HG03442 (cell line): ENCODE results near the gene ITGB2.

Experiments
- ATAC-seq: cut with Tn5 transposase; IDR thresholded peaks from one replicate; pipeline ENCODE4 v1.9.1; 2021; ENCODE audit warnings: mild to moderate bottlenecking, moderate library complexity; ENCODE audit not compliant: unreplicated experiment

ITGB2 gene

GRCh38 chr21:44850905-44851657 is 69.6 kb downstream of the ITGB2 start:
- no peak for ATAC-seq

DNA sequence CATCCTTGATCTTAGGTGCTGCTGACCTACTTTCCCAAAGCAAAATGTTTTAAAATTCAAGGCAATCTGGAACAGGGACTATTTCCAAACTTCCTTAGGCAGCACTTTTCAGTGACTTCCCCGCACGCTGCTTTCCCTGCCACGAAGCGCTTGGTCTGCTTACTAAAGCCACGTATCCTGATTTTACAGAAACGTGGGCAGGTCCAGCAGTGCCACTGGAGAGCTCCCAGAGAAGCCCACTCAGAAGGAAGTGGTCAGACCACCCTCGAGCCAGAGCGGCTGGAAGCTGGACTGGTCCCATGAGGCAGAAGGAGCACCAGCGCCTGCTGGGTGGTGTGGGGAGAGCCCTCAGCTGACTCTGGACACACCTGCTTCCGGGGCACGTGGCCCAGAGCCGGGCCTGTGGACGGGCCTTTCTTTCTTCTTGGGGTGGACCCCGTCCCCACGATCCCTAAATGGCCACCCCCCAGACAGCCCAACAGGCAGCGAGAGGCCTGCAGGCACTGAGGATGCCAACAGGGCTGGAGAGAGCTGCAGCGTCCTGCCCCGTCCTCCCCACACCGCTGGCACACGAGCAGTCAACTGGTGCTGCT is 70.4 kb downstream of the ITGB2 start:
- no peak for ATAC-seq

- ATAC-seq: no peak
These were observed 71.0 kb downstream of the ITGB2 start for GRCh38 chr21:44849616-44850130.

DNA sequence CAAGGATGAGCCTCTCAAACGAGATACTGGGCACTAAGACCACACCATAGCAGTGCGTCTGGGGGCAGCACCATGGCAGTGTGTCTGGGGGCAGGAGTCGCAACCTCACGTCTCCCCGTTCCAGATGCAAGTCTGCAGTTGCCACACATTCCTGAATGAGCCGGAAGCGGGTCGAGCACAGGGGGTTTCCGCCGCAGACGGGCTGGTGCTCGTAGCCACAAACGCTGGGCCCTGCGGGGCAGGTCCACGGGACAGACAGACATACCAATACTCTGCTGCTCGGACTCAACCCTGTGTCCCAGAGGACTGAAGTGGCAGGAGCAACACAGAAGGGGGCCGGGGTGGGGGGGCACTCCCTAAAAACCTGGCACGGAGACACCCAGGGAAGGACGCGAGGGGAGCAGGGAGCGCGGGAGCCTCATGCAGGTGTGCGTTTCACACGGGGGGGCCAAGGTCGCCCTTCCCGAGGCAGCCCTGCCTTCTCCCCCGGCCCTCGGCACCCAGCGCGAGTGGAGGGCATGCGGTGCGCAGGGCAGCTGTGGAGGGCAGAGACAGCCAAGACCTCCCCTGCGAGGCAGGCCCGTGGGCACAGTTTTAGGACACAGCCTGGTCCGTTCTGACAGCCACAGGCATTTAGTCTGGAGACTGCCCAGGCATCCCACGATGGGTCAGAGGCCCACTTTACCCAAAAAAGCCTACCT is 71.7 kb downstream of the ITGB2 start:
- no peak for ATAC-seq

DNA sequence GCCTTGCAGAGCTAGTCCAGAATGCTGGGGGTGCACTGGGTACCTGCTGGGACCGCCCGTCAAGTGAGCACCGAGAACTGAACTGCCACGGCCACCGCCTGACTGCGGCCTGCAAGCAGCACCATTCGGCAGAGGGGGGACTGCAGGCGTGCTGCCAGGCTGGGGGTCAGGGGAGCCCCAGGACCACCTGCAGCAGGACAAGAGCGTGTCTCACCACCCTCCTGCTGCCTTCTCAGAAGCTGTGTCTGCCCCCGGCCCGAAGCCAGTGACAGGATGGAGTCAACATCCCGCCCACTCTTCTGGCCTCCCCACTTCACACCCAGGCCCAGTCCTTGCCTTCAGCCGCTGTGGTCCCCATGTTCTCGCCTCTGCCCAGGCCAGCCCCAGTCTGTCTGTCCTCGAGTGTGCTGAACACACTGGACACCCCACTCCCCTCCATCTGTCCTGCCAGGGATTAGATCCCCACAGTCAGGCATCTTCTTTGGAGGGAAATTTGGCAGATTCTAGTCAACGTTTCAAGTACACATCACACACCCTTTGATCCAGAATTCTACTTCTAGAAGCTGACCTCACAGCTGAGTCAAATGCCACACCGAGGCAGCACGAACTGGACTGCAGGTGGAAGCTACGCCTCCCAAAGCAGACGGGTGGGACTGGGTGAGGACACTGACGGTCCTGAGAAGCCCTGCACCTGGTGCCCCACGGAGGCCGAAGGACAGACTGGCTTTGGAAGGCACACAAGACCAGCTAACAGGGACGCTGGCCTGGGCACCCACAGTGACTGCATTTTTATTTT is 73.2 kb downstream of the ITGB2 start:
- no peak for ATAC-seq

GRCh38 chr21:44846485-44847260 is 74.0 kb downstream of the ITGB2 start:
- no peak for ATAC-seq

- no peak for ATAC-seq
These were observed 74.5 kb downstream of the ITGB2 start for GRCh38 chr21:44846224-44846484.

DNA sequence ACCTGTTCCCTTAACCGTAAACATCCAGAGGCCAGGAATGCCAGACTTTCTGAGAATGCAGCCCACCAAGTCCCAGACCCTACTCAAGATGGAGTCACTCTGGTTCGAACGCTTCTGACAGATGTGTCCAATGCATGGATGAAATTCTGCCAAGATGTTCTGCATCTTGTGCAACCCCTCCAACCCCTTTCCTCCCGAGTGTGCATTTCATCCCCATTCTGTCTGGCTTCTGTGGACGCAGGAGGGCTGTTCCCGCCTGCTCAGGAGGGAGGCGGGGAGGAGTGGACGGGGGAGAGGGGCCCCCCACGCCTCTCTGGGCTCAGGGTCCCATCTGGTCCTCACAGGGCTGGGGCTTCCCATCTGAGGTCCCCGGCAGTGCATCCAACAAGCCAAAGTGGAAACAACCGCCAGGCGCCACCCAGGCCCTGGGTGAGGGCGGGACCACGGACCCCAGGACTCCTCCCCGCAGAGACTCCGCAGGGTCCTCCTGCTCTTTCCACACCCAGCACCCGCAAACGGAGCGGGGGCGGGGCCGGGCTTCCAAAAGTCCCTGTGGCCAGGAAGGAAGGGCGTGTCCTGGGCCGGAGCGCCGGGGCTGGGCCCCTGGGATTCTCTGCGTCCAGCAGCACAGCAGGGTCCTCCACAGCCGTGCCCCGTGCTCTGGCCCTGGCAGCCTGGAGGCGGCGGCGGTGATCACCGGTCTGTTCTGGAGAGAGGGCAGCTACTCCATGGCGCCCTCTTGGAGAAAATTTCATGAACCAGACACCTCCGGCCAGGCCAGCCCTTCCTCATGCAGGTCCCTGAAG is 75.1 kb downstream of the ITGB2 start:
- no peak for ATAC-seq

DNA sequence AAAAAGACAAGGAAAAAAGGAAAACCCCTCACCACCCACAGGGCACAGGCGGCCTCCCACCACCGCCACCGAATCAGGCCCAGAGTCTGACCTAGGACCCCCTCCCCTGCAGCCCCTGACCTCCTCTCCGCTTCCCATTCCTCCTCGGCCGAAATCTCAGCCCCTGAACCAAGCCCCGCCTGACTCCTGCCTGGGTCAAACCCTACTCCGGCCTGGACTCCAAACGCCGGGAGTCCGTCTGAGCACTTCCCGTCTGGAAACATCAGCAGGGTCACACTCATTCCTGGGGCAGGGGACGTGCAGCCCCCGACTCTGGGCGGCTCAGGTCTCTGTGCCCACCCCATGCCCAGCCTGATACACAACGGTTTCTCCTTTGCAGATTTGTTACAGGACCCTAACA is 76.4 kb downstream of the ITGB2 start:
- ATAC-seq: no peak

DNA sequence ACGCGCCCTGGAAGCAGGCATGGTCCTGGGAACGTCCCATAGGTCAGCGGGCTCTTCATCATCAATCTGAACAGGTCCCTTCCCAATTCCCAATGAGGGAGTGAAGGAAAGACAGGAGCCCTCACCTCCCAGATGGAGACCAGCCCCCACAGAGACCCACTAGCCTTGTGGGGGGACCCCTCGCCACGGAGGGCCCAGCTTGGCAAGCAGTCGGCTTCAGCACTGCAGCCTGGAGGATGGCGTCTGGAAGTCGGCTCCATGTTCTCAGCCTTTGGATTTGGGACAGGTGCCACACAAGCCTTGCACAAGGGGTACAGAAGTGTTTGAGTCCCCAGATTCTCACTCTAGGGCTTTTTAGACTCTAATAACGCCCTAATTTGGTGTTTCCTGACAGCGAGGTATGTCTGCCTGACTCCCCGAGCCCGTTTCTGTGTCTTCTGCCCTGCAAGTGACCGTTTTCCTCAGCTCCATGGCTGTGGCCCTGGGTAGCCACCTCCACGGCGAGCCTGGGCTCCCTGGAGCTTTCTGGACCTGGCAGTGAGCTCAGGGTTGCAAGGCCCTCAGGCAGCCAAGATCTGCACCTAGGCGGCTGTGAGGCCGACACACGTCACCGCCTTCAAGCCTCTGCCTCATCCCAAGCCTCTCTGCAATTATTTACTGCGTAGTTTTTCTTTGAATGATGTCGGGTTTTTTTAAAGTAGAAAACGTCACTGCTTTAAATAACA is 77.8 kb downstream of the ITGB2 start:
- no peak for ATAC-seq

DNA sequence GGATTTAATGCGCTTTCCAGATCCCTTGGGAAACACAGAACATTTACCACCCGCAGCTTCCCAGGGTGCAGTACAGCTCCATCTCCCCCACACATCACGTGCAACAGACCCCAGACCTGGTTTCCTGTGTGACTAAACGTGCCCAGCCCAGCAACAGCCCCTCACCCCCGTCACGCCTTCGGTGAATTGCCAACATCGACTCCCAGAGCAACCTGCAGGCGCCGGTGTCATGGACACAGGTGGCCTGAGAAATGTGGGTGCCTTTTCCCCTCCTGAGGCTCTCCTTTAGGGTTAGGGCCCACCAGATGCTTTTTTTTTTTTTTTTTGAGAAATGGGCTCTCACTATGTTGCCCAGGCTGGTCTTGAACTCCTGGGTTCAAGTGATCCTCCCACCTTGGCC is 78.6 kb downstream of the ITGB2 start:
- no peak for ATAC-seq

GRCh38 chr21:44840771-44841170 is 79.9 kb downstream of the ITGB2 start:
- ATAC-seq: no peak

DNA sequence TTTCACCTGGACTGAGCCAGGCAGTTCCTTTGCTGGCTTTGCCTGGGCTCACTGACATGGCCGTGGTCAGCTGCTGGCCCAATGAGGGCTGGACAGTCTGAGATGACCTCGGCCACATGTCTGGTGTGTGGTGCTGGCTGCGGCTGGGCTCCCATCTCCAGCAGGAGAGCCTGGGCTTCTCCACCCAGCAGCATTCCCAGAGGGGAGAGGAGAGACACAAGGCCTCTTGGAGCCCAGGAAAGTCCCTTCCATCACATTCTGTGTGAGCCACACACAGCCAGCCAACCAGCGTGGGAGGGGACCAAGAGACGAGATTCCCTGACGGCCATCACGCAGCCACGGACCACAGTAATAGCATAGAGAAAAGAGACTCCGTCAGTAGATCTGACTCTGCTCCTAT is 81.7 kb downstream of the ITGB2 start:
- ATAC-seq: no peak

- ATAC-seq: no peak
These were observed 82.4 kb downstream of the ITGB2 start for GRCh38 chr21:44838039-44838895.

DNA sequence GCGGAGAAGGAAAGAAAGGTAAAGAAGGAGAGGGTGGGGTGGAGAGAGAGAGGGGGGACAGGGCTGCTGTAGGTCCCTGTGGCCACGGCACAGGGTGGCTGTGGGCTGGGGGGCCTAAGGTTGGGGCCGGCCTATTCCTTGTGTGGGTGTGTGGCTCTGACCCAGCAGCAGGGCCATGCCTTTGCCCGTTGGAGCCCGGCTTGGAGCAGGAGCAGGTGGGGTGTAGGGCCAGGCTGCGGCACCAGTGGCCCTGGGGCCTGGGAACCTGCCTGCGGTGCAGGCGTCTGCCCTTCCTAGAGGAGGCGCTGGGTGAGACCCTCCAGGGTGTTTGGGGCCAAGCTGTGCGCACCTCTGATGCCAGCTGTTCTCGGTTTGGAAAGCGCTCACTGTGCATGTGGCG is 83.2 kb downstream of the ITGB2 start:
- no peak for ATAC-seq

- no peak for ATAC-seq
These were observed 83.8 kb downstream of the ITGB2 start for GRCh38 chr21:44836666-44837471.

DNA sequence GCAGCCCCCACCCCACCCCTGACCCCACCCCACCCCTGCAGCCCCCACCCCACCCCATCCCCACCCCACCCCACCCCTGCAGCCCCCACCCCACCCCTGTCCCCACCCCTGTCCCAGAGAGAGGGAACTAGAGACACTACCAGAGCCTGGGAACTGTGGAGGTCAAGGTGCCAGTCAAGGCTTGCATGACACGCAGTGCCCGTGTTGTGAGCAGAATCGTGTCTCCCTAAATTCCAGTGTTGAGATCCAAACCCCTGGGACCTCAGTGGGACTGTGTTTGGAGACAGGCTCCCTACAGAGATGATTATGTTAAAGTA is 84.4 kb downstream of the ITGB2 start:
- no peak for ATAC-seq
